CD4-positive, alpha-beta T cell treated with Interleukin-10 for 1 hour (primary cell): Measurements from ENCODE around the gene TMEM45A.
"Not testable (repeated sequence)": the region's sequence is repeated elsewhere in the genome, so short reads cannot be mapped to it uniquely, and the experiment has no call there.

Experiments used
- DNase-seq: peaks from one replicate; pipeline ENCODE4 v3.0.0-alpha.2; 2020

TMEM45A gene

DNA sequence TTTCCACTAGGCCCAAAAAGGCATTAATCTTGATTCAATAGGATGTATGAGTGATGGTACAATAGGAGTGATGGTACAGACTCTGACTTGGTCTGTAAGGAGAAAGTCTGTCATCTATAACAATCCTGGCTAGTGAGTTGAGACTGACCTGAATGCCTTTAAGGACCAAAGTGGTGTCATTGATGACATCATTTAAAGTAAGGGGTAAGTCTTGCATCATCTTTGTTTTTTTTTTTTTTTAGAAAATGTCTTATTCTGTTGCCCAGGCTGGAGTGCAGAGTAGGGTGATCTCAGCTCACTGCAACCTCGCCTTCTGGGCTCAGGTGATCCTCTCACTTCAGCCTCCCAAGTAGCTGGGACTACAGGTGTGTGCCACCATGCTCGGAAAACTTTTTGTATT, 5.6 kb upstream of the TMEM45A start:
- DNase-seq, result no peak

DNA sequence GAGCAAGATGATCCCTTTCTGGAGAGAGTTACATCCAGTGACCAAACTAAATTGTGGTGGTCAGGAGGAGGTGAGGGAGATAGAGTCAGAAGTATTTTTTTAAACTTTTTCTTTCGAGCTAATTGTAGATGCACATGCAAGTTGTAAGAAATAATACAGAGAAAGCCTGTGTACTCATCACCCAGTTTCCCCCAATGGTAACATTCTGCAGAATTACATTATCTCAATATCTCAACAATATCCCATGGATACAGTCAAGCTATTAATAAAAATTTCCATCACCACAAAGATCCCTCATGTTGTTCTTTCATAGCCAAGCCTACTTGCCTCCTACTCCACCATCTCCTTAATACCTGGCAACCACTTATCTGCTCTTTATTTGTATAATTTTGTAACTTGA, 3.3 kb upstream of the TMEM45A start:
- no peak for DNase-seq

DNA sequence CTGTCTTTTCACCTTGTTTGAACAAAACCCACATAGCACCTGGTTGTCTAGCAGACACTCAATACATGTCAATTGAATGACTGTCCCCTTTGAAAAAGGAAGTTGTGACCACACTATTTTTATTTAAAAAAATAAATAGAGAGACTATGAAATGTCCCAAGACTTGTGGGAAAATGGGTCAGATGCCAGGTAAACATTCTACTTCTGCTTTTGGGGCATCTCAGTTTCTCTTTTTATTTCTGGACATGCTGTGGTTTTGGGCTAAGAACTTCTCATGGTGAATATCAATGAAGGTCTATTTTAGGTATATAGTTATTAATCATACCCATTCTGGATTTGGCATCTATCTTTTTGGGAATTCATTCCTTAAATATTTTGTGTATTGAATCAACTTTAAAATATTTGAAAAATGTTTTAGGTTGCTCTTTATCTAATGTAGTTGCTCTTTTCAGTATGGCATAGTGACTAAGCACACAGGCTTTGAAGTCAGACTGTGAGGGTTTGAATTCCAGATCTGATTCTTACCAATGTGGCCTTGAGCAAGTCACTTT, 4.4 kb downstream of the TMEM45A start:
- no peak for DNase-seq

DNA sequence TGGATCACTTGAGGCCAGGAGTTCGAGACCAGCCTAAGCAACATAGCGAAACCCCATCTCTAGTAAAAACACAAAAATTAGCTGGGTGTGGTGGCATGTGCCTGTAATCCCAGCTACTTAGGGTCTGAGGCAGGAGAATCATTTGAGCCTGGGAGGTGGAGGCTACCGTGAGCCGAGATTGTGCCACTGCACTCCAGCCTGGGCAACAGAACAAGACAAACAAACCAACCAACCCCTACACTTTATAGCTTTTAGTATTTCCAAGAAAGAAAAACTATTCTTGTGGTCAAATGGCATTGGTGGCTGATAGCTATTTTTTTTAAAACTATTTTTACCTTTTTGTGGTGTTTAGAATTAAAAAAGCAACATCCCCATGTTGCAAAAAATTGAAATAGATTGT, 7.2 kb downstream of the TMEM45A start:
- DNase-seq, result no peak

DNA sequence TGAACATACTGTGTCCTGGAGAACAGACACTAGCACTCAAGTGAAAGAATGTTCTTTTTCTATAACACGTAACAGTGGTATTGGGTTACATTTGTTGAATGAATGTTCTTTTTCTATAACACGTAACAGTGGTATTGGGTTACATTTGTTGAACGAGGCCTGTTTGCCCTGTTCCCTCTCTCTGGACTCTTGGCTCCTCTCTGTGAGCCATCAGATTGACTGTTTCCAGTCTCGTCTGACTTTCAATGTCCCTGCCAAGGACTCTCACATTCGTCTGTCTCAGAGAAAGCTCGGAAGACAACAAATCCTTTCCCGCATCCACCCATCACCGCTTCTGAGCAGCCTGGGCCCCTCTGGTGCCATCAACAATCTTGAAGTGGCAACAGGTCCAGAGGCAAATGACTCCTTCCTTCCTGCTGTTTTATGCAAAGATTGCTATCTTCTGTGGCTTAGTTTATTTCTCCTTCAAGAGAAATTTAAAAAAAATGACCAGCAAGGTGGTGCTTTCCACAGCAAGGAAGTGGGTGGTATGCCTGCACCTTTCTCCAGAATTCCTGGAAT, 8.0 kb downstream of the TMEM45A start:
- DNase-seq, result no peak

DNA sequence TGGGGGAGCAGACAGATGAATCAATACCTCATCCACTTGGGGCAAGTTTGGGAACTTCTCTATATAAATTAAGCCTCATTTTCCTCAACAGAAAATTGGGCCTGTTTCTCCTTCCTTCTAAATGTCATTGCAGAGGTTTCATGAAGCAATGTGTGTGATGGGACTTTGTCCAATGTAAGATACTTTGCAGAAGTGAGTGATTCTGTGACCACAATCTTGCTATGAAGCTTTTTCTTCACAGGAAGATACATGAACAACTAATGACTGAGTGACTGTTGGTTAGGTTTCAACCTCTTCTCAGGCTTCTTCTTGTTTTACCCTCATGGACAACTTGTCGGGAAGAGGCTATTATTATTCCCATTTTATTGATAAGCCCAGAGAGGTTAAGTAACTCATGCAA, 11.0 kb downstream of the TMEM45A start:
- no peak for DNase-seq

DNA sequence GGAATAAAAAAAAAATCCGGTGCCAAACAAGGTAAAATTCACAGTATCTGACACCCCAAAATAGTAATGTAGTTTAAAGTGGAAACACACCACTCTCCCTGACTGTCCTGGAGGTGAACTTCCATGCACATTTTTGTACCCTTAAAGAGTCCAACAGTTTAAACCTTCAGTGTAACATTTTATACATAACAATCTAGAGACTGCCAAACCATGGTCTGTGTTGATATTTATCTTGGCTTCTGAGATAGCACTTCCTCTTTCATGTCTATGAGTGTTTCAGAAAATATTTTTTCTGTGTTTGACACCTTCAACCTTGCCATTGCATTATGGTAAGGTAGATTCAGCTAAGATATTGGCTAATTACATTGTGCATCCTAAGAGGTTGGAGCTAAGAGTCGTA, 13.9 kb downstream of the TMEM45A start:
- DNase-seq, result no peak

DNA sequence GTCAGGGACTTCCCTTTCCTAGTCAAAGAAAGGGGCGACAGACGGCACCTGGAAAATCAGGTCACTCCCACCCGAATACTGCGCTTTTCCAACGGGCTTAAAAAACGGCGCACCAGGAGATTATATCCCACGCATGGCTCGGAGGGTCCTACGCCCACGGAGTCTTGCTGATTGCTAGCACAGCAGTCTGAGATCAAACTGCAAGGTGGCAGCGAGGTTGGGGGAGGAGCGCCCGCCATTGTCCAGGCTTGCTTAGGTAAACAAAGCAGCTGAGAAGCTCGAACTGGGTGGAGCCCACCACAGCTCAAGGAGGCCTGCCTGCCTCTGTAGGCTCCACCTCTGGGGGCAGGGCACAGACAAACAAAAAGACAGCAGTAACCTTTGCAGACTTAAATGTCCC, 17.4 kb downstream of the TMEM45A start:
- not testable (repeated sequence) for DNase-seq

DNA sequence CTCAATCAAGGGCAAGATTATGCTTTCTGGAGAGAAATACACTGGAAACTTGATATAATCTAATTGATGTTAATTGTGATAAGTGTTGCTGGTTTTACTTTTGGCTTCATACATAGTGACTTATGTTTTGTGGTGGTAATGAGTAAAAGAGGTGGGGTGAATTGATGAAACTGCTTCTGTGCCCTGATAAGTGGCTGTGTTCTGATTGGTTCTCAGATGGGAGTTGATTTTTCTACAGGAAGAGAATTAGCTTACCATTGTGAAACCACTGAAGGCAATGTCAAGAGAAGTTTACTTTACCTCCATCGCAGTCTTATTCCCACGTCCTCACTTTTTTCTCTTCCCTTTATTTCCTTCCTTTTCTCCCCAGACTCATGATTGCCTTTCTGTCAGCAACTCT, 23.8 kb downstream of the TMEM45A start:
- DNase-seq, result no peak

DNA sequence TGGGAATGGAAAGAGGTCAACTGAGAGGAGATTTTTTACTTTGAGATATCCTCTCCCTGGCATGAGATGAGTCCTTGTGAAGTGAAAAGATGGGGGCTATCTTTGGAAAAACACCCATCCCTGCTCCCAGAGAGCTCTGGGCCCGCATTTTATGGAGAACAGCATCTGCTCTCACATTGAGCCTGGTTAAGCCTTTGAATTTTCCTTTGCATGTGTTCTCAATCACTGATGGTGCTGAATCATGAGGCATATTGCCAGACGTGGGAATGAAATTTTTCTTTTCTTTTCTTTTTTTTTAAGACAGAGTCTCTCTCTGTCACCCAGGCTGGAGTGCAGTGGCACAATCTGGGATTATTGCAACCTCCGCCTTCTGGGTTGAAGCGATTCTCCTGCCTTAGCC, 24.4 kb downstream of the TMEM45A start:
- DNase-seq, result no peak

DNA sequence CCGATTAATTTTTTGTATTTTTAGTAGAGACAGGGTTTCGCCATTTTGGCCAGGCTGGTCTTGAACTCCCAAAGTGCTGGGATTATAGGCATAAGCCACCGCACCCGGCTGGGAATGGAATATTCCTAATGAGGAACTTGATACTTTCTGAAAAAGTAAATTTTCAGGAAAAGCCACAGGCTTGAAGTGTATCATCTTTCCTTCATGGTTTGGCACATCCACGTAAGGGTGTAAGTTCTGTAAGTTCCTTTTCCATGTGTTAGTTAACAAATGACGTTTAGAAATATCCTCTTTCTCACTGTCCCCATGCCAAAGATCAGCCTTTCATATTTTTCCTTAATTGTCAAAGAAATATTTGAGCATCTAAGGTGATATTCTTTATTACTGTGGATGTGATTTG, 24.9 kb downstream of the TMEM45A start:
- no peak for DNase-seq

DNA sequence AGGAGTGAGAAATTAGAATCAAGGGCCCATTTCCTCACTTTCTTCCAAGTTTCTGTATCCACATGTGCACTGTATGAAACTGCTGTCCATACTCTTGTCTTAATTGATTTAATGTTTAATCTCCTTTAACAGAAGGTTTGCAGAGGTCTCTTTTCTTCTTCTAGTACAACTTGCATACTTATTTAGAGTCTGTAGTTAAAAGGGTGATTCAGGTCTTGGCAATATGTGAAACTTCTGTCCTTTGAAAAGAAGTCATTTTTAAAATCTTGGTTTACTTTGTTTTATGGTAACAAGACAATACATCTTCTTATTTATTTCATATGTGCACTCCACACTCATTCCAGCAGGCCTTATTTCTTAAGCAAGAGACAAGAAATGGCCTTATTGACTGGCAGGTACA, 25.8 kb downstream of the TMEM45A start:
- DNase-seq, result no peak

DNA sequence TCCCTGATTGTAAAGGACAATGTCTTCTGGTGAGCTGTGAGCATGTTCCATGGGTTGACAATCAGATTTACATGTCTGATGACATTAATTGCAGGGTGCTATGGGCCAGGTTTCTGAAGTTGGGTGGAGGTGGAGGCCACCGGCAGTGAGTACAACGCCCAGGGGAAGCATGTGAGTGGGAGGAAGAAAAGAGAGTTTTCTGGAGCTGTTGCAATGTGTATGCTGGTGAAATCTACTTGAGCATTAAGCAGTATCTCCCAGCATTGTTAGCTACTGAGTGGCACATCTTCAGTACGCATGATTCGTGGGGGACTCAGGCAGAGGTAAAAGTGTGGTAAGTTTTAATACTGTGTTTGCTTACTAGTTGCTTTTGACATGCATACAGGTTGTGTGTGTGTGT, 26.6 kb downstream of the TMEM45A start:
- no peak for DNase-seq

DNA sequence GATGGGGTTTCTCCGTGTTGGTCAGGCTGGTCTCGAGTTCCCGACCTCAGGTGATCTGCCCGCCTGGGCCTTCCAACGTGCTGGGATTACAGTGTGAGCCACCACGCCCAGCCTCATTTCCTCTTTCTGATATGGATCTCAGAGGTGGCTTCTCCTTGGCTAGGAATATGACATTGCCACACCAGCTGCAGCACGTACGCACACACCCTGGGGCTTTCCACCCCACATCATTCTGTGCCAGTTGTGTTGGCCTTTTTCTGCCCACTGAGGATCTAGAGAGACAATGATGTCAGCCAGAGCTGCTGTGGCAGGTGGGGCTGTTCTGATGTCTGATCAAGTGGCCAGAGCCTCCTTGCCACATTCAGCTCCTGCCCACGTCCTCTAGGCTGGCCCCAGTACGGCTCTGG, 29.0 kb downstream of the TMEM45A start:
- DNase-seq, result peak; percentile 3

DNA sequence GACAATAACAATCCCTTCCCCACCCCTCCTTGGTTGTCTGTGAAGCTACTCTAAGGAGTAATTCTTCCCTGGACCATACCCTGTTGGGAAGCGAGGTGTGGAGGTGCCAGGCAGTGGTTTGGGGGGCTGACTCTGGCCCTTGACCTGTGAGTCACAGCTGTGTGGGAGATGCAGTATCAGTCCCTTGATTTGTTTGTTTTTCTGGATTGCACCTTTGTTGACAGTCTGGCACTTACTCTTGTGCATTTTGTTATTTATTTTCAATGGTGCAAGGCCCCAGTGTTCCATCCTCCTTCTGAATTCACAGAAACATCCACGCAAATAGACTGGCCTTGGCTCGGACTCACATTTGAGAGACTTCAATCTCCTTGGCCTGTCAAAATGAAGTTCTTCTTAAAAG, 29.7 kb downstream of the TMEM45A start:
- DNase-seq, result no peak

DNA sequence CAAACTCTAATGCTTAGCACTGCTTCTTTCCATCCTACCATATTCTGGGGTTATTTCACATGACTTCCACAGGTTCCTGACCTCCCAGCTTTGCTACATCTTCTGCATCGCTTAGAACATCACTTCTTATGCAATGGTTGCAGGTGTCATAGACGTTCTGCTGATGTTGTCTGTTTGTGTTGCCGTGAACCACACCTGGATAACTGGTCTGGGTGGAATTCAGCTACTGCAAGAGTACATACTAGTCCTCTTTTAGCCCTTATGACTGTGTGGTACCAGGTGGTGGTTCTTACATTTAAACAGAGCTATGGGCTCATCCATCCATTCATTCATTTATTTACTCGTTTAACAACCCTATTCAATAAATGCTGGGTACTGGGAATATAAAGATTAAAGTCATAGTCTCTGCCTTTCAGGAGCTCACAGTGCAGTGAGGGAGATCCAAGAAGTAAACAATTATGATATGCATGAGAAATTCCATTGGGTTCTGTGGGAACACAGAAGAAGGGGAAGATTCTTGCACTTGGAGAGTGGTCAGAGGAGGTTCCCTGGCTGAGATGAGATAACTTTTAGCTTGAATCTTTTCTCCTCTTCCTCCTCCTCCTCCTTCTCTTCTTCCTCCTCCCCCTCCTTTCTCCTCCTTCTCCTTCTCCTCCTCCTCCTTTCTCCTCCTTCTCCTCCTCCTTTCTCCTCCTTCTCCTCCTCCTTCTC, 30.8 kb downstream of the TMEM45A start:
- no peak for DNase-seq

DNA sequence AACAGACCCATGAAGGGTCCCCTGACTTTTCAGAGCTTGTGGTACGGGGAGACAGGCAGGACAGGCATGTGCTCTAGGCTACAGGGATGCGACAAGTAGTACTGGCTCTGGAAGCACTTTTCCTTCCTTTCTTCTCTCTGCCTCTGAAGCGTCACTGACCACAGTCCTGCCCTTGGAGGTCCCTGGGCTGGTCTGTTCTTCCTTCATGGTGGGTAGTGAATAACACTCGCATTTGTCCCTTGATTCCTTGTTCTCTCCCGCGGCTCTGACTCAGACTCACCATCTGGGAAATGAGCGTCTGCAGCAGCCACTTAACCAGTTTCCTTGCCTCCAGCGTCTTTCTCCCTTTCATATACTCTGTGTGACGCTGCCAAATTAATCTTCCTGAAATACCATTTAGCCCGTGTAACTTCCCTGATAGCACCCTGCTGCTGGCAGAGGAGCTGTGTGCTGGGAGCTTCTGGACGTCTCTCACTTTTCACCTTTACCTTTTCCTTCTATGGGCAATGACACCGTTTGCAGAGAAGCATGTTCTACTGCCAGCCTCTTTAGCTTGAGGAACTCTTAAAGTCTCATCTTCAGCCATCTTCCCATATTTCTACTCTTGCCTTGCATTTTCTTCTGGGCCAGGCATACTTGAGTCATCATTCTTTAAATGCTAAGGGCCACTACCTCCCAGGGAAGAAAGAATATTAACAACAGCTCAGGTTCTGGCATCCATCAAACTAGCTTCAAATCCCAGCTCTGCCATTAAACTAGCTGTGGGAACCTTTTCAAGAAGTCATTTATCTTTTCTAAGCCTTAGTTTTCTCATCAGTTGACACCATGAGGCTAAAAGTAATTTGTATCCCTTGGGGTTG, 33.6 kb downstream of the TMEM45A start:
- DNase-seq, result no peak

DNA sequence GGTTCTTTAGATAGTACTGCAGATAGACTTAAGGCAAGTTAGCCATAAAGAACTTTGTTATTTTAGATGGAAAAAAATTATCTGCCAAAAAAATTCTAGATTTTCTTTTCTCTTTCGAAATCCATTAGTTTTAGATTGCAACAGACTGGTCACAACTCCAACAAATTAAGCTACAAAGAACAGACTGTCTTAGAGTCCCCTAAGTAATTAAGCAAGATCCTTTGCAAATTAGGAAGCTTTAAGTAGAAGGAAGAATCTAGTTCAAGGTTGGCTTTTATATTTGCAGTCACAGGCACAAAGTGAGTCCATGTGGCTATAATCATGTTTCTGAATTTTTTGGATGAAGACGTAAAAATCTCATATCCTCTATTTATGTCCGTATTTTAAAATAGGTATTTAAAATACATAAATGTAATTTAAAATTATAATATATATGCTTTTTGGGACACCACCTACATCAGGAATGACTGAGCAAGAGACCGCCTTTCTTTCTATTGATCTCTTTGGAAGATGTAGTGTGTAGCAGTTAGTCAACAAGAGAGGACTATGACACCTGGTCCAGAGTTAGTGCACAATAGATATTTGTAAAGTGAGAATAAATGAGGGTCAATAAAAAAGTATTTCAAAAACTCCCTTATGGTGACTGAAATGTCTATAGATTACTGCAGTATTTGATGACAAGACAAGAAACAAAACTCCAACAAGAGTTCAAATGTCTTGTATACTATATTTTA, 34.4 kb downstream of the TMEM45A start:
- DNase-seq, result no peak

DNA sequence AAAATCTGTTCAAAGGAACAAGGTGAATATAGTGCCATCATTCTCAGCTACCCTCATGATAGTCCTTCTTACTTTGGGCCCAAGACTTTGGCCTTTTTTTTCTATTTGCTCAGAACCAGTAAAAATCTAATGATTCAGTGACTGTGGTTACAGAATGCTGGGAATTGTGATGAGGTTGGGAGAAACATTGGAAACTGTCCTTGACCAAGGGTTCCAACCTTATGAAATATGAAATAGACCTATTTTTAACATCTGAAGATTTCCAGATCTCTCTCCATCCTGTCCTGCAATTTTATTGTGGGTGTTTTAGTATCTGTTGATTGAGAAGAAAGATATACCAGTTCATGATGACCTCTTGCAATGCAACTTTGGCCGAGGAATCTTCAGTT, 34.9 kb downstream of the TMEM45A start:
- no peak for DNase-seq

DNA sequence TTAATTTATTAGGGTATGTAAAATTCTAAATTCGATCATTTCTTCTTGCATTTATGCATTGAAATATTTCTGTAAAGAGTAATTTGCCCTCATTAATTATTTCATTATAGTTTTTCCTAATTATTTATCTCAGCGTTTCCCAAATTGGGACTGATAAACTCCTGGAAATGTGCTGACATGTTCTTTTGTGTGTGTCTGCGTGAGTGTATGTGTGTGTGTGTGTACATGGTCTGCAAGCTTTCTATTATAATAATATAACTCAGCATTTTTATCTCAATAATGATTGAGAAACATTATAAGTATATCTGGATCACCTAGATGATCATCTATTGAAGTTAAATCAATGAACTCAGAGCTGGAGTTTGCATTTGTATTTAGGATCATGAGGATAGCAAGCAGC, 38.7 kb downstream of the TMEM45A start:
- no peak for DNase-seq

DNA sequence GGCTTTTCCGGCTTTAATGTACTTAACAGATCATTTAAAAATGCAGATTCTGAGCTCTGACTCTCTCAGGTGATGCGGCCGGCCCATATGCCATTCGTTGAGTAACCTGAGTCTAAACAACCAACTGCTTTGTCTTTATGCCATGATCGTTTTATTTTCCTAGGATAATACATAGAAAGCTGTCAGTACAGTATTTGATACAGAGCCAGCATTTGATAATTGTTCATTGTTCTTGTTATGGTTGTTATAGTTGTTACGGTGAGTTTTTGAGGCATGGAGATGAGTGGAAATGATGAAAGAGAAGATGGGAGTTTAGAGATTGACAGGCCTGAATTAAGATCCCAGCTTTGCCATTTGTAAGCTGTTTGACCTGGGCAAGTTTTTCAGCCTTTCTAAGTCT, 40.0 kb downstream of the TMEM45A start:
- DNase-seq, result no peak

DNA sequence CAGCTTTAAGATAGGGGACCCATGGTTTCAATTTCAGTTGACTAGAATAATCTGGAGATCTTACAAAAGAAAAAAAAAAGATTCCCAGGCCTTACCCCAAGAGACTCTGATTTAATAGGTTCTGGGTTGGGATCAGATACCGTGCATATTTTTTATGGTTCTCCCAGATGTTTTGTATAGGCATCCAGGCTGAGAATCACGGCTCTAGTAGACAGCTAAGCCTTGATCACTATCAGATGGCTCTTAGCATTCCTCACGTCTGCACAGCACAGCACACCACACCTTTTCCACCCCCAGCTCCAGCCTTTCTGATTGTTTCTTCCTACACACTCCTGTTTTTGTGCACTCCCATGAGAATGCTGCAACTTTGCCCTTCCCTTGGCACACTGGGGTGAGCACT, 40.8 kb downstream of the TMEM45A start:
- DNase-seq, result no peak

DNA sequence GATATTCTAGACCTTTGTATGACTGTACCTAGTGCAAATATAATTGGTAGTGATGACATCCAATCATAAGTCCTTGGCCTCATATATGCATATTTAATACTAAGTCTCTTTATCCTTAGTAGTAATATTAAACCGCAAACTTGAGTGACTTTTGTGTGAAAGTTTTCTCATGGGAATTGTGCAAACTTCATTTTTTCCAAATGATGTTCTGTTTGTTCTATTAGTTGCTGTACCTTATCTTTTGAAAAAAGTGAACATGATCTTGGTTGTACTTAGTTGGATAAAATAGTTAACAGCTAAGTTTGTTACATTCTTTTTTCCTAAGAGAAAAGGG, 43.2 kb downstream of the TMEM45A start:
- no peak for DNase-seq
